Measurements from ENCODE around the gene TNFRSF13B.
"Not testable (repeated sequence)": the region's sequence is repeated elsewhere in the genome, so short reads cannot be mapped to it uniquely, and the experiment has no call there.

DNA sequence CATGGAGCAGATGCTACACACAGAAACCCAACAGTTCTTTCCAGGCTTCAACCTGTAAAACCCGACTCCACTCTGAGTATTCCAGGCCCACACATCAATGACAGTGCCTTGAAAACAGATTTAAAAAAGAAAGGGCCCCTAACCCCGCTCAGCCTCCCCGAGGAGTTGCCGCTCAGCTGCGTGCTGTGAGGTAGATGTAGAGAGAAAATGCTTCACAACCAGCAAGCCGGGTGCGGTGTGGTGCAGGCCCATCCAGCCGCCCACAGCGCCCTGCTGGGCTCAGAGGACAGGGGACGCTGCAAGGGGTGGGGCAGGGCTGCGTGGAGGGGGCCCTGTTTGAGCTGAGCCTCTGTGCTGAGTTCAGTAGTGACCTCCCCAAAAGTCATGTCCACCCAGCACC, 24.8 kb upstream of the TNFRSF13B start:
- TF ChIP-seq POLR2AphosphoS5 (IDR thresholded peaks at IDR 0.05; ENCODE audit: borderline replicate concordance, low read depth, low read length); FOXP2 (optimal IDR thresholded peaks at IDR 0.05; ENCODE audit: control extremely low read depth, extremely low read length, insufficient read depth): not testable (repeated sequence)
